ENCODE results near the gene SH3PXD2B.
"Not testable (repeated sequence)": the region's sequence is repeated elsewhere in the genome, so short reads cannot be mapped to it uniquely, and the experiment has no call there.

The SH3PXD2B gene

GRCh38 chr5:172405226-172406107 lies 48.9 kb downstream of the SH3PXD2B start:
- no peak for TF ChIP-seq ZNF274 (IDR thresholded peaks at IDR 0.05; ENCODE audit: low read depth, low read length)
- no peak overlapping the region for H3K4me3 ChIP-seq (ENCODE audit: low read length)

- no peak for TF ChIP-seq ZNF274 (IDR thresholded peaks at IDR 0.05; ENCODE audit: low read depth, low read length)
- H3K4me3 ChIP-seq (ENCODE audit: low read length) = no peak overlapping the region
Observed at GRCh38 chr5:172404746-172405145, 49.6 kb downstream of the SH3PXD2B start.

DNA sequence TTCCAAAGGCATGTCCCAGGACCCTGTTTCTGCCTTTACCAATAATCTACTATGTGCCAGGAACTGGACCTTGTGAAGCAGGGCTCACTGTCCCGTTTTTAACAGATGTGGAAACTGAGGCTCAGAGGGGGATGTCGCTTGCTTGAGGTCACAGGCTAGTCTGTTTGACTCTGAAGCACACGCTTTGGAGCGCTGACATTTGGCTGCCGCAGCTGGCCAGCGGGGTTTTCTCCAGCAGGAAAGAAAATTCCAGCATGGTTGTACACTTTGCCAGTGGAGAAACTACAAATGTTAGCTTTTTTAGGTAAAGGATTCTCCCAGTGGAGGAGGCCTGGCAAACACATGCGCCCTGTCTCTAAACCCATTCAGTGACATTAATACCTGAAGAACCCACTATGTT lies 50.5 kb downstream of the SH3PXD2B start:
- no peak for TF ChIP-seq ZNF274 (IDR thresholded peaks at IDR 0.05; ENCODE audit: low read depth, low read length)

GRCh38 chr5:172403189-172403796 lies 51.0 kb downstream of the SH3PXD2B start:
- TF ChIP-seq ZNF274 (IDR thresholded peaks at IDR 0.05; ENCODE audit: low read depth, low read length) = no peak
- no peak overlapping the region for H3K4me3 ChIP-seq (ENCODE audit: low read length)

More for the DNA sequence above, 50.5 kb downstream of the SH3PXD2B start:
- H3K4me3 ChIP-seq (ENCODE audit: low read length) = no peak overlapping the region

DNA sequence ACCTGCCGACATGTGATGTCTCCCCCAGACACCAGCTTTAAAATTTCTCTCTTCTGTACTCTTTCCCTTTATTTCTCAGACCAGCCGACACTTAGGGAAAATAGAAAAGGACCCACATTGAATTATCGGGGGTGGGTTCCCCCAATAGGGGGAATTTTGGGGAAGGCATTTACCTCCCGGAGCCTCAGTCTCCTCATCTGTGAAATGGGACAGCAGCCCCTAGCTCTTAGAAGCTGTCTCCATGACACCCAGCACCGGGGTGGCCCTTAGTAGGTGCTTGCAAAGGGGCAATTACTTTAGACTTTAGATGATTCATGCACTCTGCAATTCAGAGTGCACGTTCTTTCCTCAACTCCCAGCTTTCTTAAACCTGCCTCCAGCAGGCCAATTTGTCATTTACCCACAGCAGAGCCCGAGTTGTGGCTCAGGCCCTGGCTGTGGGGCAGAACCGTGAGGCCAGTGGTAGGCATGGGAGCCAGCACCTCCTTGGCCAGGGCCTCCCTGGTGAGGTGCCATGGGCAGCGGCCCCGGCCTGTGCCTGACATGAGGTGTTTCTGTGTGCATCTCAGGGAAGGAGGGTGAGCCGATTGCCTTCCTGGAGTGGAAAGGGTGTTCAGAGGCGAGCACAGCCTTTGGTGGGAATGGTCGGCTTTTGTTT lies 51.7 kb downstream of the SH3PXD2B start:
- H3K4me3 ChIP-seq (ENCODE audit: low read length) = no peak overlapping the region
- no peak for TF ChIP-seq ZNF274 (IDR thresholded peaks at IDR 0.05; ENCODE audit: low read depth, low read length)

DNA sequence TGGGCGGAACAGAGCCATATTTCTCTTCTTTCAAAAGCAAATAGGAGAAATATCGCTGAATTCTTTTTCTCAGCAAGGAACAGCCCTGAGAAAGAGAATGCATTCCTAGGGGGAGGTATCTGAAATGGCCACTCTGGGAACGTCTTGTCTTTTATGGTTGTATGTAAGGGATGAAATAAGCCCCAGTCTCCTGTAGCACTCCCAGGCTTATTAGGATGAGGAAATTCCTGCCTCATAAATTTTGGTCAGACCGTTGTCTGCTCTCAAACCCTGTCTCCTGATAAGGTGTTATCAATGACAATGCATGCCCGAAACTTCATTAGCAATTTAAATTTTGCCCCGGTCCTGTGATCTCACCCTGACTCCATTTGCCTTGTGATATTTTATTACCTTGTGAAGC lies 52.3 kb downstream of the SH3PXD2B start:
- not testable (repeated sequence) for H3K4me3 ChIP-seq (ENCODE audit: low read length)

- no peak for TF ChIP-seq ZNF274 (IDR thresholded peaks at IDR 0.05; ENCODE audit: low read depth, low read length)
- H3K4me3 ChIP-seq (ENCODE audit: low read length) = no peak overlapping the region
Observed at GRCh38 chr5:172399826-172400225, 54.5 kb downstream of the SH3PXD2B start.

DNA sequence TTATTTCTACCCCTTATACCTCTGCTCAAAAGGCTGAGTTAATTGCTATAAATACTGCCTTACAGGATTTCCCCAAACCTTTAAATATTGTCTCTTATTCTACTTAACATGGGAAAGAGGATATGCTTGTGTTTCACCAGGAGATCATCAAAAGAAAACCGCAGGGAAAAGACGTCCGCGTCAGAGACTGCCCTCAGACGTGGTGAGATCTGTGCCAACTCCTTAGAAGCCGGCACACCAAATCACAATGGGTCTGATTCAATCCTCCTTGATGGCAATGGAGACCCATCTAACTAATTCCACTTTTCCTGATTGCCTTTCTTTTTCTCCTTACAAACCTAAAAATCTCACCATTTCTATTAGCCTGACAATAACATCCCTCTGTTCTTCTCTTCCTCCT lies 55.0 kb downstream of the SH3PXD2B start:
- TF ChIP-seq ZNF274 (IDR thresholded peaks at IDR 0.05; ENCODE audit: low read depth, low read length) = no peak
- H3K4me3 ChIP-seq (ENCODE audit: low read length) = no peak overlapping the region

DNA sequence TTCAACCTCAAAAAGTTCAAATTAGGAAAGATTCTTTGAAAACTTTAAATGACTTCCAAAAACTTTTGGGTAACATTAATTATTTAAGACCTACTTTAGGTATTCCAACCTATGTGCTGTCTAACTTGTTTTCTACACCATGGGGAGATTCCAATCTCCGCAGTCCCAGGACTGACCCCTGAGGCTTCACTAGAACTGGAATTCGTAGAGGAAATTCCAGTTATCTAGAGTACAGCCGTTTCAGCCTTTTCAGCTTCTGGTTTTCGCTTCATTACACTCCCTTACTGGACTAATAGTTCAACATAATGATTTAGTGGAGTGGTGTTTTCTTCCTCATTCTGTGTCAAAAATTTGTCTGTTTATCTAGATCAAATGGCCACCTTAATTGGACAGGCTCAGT lies 55.7 kb downstream of the SH3PXD2B start:
- H3K4me3 ChIP-seq (ENCODE audit: low read length) = not testable (repeated sequence)

DNA sequence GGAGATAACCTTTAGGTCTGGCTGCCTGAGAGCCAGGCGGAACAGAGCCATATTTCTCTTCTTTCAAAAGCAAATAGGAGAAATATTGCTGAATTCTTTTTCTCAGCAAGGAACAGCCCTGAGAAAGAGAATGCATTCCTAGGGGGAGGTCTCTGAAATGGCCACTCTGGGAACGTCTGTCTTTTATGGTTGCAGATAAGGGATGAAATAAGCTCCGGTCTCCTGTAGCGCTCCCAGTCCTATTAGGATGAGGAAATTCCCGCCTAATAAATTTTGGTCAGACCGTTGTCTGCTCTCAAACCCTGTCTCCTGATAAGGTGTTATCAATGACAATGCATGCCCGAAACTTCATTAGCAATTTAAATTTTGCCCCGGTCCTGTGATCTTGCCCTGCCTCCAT lies 57.3 kb downstream of the SH3PXD2B start:
- H3K4me3 ChIP-seq (ENCODE audit: low read length) = not testable (repeated sequence)

GRCh38 chr5:172396220-172396619 lies 58.1 kb downstream of the SH3PXD2B start:
- no peak for TF ChIP-seq ZNF274 (IDR thresholded peaks at IDR 0.05; ENCODE audit: low read depth, low read length)
- H3K4me3 ChIP-seq (ENCODE audit: low read length) = no peak overlapping the region

DNA sequence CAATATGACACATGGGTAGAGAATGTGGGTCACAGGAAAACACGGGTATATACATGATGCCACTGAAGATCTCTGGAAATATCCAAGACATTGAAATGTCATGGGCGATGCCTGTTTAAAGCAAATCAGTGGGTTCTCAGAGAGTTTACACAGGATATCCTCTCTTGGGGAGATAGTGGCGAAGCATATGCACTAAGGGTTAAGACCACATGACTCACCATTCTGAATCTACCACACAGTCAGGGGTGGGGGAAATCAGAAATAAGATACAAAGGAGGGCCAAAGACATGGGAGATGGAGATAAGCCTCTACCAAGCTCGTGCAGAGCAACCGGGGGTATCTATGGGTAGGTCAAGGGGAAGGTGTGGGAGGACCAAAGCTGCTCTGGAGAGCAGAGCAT lies 58.8 kb downstream of the SH3PXD2B start:
- TF ChIP-seq ZNF274 (IDR thresholded peaks at IDR 0.05; ENCODE audit: low read depth, low read length) = no peak
- H3K4me3 ChIP-seq (ENCODE audit: low read length) = no peak overlapping the region

- no peak for TF ChIP-seq ZNF274 (IDR thresholded peaks at IDR 0.05; ENCODE audit: low read depth, low read length)
- no peak overlapping the region for H3K4me3 ChIP-seq (ENCODE audit: low read length)
Observed at GRCh38 chr5:172389578-172390112, 64.7 kb downstream of the SH3PXD2B start.

GRCh38 chr5:172388246-172388733 lies 66.0 kb downstream of the SH3PXD2B start:
- no peak for TF ChIP-seq ZNF274 (IDR thresholded peaks at IDR 0.05; ENCODE audit: low read depth, low read length)
- no peak overlapping the region for H3K4me3 ChIP-seq (ENCODE audit: low read length)

- TF ChIP-seq ZNF274 (IDR thresholded peaks at IDR 0.05; ENCODE audit: low read depth, low read length) = no peak
- H3K4me3 ChIP-seq (ENCODE audit: low read length) = no peak overlapping the region
Observed at GRCh38 chr5:172385707-172386106, 68.6 kb downstream of the SH3PXD2B start.

Data from GM08714 (cell line).